Measurements from ENCODE around the gene TEX19.

TEX19 gene

DNA sequence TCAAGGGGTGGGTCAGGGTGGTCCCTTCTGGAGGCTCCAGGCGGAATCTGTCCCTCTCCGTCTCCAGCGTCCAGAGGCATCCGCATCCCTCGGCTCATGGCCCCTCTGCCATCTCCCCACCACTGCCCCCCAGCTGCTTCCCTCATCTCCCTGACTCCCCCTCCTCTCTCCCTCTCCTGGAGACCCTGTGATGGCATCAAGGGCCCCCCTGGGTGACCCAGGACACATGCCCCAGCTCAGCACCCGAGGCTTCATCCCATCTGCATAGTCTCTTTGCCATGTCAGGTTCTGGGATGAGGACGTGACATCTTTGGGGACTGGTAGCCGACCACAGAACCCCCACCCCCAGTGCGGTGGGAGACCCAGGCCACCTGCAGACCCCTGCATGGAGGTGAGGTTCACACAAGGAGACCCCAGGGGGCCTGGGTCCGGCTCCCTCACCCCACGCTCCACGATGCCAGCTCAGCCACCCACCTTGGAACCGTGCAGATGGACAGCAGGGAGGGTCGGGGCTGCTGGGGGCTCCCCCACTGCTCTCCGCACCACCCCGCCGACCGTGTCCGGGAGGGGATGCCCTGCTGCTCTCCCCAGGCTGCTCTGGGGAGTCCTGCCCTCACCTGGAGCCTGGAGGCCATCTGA lies 29.2 kb upstream of the TEX19 start:
- TF ChIP-seq, protein P1, sequence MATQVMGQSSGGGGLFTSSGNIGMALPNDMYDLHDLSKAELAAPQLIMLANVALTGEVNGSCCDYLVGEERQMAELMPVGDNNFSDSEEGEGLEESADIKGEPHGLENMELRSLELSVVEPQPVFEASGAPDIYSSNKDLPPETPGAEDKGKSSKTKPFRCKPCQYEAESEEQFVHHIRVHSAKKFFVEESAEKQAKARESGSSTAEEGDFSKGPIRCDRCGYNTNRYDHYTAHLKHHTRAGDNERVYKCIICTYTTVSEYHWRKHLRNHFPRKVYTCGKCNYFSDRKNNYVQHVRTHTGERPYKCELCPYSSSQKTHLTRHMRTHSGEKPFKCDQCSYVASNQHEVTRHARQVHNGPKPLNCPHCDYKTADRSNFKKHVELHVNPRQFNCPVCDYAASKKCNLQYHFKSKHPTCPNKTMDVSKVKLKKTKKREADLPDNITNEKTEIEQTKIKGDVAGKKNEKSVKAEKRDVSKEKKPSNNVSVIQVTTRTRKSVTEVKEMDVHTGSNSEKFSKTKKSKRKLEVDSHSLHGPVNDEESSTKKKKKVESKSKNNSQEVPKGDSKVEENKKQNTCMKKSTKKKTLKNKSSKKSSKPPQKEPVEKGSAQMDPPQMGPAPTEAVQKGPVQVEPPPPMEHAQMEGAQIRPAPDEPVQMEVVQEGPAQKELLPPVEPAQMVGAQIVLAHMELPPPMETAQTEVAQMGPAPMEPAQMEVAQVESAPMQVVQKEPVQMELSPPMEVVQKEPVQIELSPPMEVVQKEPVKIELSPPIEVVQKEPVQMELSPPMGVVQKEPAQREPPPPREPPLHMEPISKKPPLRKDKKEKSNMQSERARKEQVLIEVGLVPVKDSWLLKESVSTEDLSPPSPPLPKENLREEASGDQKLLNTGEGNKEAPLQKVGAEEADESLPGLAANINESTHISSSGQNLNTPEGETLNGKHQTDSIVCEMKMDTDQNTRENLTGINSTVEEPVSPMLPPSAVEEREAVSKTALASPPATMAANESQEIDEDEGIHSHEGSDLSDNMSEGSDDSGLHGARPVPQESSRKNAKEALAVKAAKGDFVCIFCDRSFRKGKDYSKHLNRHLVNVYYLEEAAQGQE (IDR thresholded peaks at IDR 0.05; ENCODE audit: insufficient replicate concordance, low read depth): no peak
- no peak for TF ChIP-seq SPI1 (IDR thresholded peaks at IDR 0.05; ENCODE audit: borderline replicate concordance, low read depth)
- TF ChIP-seq POLR2AphosphoS5 (IDR thresholded peaks at IDR 0.05; ENCODE audit: low read depth): no peak
- TF ChIP-seq, protein P2, sequence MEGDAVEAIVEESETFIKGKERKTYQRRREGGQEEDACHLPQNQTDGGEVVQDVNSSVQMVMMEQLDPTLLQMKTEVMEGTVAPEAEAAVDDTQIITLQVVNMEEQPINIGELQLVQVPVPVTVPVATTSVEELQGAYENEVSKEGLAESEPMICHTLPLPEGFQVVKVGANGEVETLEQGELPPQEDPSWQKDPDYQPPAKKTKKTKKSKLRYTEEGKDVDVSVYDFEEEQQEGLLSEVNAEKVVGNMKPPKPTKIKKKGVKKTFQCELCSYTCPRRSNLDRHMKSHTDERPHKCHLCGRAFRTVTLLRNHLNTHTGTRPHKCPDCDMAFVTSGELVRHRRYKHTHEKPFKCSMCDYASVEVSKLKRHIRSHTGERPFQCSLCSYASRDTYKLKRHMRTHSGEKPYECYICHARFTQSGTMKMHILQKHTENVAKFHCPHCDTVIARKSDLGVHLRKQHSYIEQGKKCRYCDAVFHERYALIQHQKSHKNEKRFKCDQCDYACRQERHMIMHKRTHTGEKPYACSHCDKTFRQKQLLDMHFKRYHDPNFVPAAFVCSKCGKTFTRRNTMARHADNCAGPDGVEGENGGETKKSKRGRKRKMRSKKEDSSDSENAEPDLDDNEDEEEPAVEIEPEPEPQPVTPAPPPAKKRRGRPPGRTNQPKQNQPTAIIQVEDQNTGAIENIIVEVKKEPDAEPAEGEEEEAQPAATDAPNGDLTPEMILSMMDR (IDR thresholded peaks at IDR 0.05; ENCODE audit: insufficient read depth, low read length): no peak
- TF ChIP-seq GABPA (IDR thresholded peaks at IDR 0.05; ENCODE audit: low read depth): no peak
- H3K27me3 ChIP-seq (ENCODE audit: insufficient read depth, poor library complexity, severe bottlenecking): peaks cover 42% of the 10 kb centered on the region
- no peak for DNase-seq (ENCODE audit: low read depth in 1 of 2, low spot score in 1 of 2)
- H3K27ac ChIP-seq (replicated peaks): no peak overlapping the region
- H3K4me3 ChIP-seq (replicated peaks; ENCODE audit: insufficient read depth, low read length): no peak overlapping the region

DNA sequence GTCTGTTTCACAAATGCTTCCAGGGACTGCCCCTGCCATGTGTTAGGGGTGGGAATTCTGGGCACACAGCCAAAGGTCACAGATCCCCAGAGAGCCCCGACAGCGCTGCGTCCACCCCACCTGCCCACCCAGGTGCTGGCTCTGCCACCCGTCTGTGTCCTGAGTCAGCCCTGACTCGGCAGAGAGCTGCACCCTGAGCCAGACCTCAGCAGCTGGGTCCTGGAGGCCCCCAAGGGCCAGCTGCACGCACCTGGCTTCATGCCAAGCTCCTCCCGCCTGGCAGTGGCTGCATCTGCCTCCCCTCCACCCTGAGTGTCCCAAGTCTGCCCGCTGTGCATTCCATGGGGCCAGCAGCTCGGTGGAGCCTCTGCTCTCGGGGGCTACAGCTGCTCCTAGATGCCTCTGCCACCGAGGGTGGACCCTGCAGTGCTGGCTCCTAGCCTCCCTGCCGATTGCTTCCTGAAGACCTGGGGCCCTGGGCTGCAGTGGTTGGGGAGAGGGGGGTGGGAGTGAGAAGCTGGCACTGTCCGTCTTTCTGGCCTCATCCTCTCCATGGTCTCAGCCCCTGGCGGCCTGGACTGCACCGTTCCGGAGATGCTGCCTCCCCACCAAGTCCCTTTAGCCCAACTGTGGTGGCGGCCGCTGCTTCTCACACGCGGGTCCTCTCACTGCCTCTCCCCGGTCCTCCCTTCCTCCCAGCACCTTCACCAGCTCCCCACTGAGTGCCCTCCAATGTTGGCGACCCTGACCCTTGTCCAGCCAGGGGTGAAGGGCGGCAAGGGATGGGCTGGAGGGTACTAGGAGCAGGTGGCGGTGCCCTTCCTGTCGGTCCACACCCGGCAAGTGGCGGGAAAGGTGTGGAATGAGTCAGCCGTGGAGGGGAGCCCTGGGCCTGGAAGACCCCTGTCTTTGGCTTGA lies 28.5 kb upstream of the TEX19 start:
- H3K27me3 ChIP-seq (ENCODE audit: insufficient read depth, poor library complexity, severe bottlenecking): peaks cover 41% of the 10 kb centered on the region
- H3K4me3 ChIP-seq (replicated peaks; ENCODE audit: insufficient read depth, low read length): no peak overlapping the region
- DNase-seq (ENCODE audit: low read depth in 1 of 2, low spot score in 1 of 2): peak in 1 of 2 experiments; percentile 37
- H3K27ac ChIP-seq (replicated peaks): no peak overlapping the region
- TF ChIP-seq, protein P1 (IDR thresholded peaks at IDR 0.05; ENCODE audit: insufficient replicate concordance, low read depth): no peak
- peak; percentile 62; the same call in 1 of the 2 replicates for TF ChIP-seq POLR2AphosphoS5 (IDR thresholded peaks at IDR 0.05; ENCODE audit: low read depth)

DNA sequence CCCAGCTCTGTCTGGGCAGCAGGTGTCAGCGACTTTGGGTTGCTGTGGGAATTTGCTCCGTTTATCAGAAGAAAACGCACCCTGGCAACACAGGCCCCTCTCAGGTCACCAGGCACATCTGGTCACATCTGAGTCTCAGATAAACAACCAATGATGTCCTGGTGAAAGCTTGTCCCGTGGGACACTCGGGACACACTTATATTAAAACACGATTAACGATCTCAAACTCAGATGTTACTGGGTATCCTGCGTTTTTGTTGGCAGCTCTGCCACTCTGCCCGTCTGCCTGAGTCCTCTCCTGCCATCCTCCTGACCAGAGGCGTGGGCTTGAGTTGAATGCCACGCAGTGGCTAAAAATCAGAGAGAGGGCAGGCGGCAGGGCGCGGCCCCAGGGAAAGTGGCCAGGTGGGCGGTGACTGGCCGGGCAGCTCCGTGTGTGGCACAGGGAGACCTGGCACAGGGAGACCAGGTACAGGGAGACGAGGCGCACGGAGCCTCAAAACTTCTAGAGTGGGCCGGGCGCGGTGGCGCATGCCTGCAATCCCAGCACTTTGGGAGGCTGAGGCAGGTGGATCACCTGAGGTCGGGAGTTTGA lies 27.6 kb upstream of the TEX19 start:
- Histone ChIP-seq H3K27ac (replicated peaks) (no peak overlapping the region), H3K4me3 (replicated peaks; ENCODE audit: insufficient read depth, low read length) (no peak overlapping the region), H3K27me3 (ENCODE audit: insufficient read depth, poor library complexity, severe bottlenecking) (peaks cover 41% of the 10 kb centered on the region)
- DNase-seq (ENCODE audit: low read depth in 1 of 2, low spot score in 1 of 2): no peak
- TF ChIP-seq GABPA (IDR thresholded peaks at IDR 0.05; ENCODE audit: low read depth): no peak
- TF ChIP-seq POLR2AphosphoS5 (IDR thresholded peaks at IDR 0.05; ENCODE audit: low read depth): no peak
- TF ChIP-seq, protein P2 (IDR thresholded peaks at IDR 0.05; ENCODE audit: insufficient read depth, low read length): no peak
- TF ChIP-seq SPI1 (IDR thresholded peaks at IDR 0.05; ENCODE audit: borderline replicate concordance, low read depth): no peak
- TF ChIP-seq, protein P1 (IDR thresholded peaks at IDR 0.05; ENCODE audit: insufficient replicate concordance, low read depth): no peak

Data from HL-60 (cell line).